CD4-positive, alpha-beta memory T cell (primary cell): ENCODE results near the gene VPS52. TPM values are rescaled to one million over a fixed set of nuclear protein-coding genes. Genes with fewer than 3 reads are reported as not detected.
"Not testable (repeated sequence)": the region's sequence is repeated elsewhere in the genome, so short reads cannot be mapped to it uniquely, and the experiment has no call there.

Experiments
- CTCF ChIA-PET: fragments of 350-600 bp; sonication (Branson Sonifier 250); formaldehyde crosslinking; loops from one replicate; lab custom pipeline; 2021; ENCODE audit warnings: inconsistent platforms; ENCODE audit not compliant: partially characterized antibody; lab: Charles Lee
- POLR2A ChIA-PET: fragments of 350-600 bp; sonication (Branson Sonifier 250); formaldehyde crosslinking; loops from one replicate; lab custom pipeline; 2021; ENCODE audit not compliant: partially characterized antibody; lab: Charles Lee
- DNase-seq, 5 donors: peaks; one replicate each; pipeline versions ENCODE4 v3.0.0 to v3.0.0-alpha.2; 2020 to 2022; ENCODE audit warnings: mixed read lengths in 1 of 5
- H3K27ac ChIP-seq: one replicate; pipeline ENCODE4 v1.7.0; 2013; ENCODE audit warnings: low read depth, low read length
- H3K27me3 ChIP-seq: 2 replicates; pipeline ENCODE4 v1.7.0; 2013; ENCODE audit warnings: mild to moderate bottlenecking, low read length, moderate library complexity; ENCODE audit not compliant: insufficient read depth
- H3K36me3 ChIP-seq: 2 replicates; pipeline ENCODE4 v1.7.0; 2013; ENCODE audit warnings: mild to moderate bottlenecking, low read length, moderate library complexity; ENCODE audit not compliant: insufficient read depth
- H3K4me1 ChIP-seq: 2 replicates; pipeline ENCODE4 v1.7.0; 2013; ENCODE audit warnings: mild to moderate bottlenecking, low read length, moderate library complexity; ENCODE audit not compliant: insufficient read depth
- H3K4me3 ChIP-seq, 2 donors: one replicate each; pipeline ENCODE4 v1.7.0; 2013; ENCODE audit warnings: low read length in 2 of 2, mild to moderate bottlenecking in 1 of 2
- H3K9me3 ChIP-seq, 2 donors: one replicate each; pipeline ENCODE4 v1.7.0; 2013; ENCODE audit warnings: low read length in 2 of 2, control low read depth in 1 of 2; ENCODE audit not compliant: control insufficient read depth in 1 of 2
- H3K27ac Mint-ChIP-seq, 7 donors: one replicate each; pipeline ENCODE4 v1.8.0; 2020 to 2021; ENCODE audit warnings: mixed read lengths in 7 of 7, mild to moderate bottlenecking in 6 of 7, inconsistent platforms in 3 of 7, moderate library complexity in 3 of 7
- H3K27me3 Mint-ChIP-seq, 2 donors: one replicate each; pipeline ENCODE4 v1.8.0; 2020 to 2021; ENCODE audit warnings: mixed read lengths in 2 of 2
- H3K36me3 Mint-ChIP-seq, 2 donors: one replicate each; pipeline ENCODE4 v1.8.0; 2020 to 2021; ENCODE audit warnings: mixed read lengths in 2 of 2, inconsistent platforms in 1 of 2, mild to moderate bottlenecking in 1 of 2
- H3K4me1 Mint-ChIP-seq, 4 donors: one replicate each; pipeline ENCODE4 v1.8.0; 2020 to 2021; ENCODE audit warnings: mixed read lengths in 4 of 4, mild to moderate bottlenecking in 1 of 4
- H3K4me3 Mint-ChIP-seq, 8 donors: one replicate each; pipeline ENCODE4 v1.8.0; 2020 to 2021; ENCODE audit warnings: mixed read lengths in 8 of 8, mild to moderate bottlenecking in 7 of 8, moderate library complexity in 6 of 8, inconsistent platforms in 3 of 8
- H3K9me3 Mint-ChIP-seq, 8 donors: one replicate each; pipeline ENCODE4 v1.8.0; 2020 to 2021; ENCODE audit warnings: mixed read lengths in 8 of 8, mild to moderate bottlenecking in 5 of 8, inconsistent platforms in 3 of 8, moderate library complexity in 1 of 8
- intact Hi-C: fragments of 100-400 bp; cut with micrococcal nuclease; formaldehyde crosslinking; loops from one replicate; pipeline ENCODE4 v1.15.1; 2023
- polyA plus RNA-seq, 2 donors: library from polyadenylated mRNA; unstranded; fragments of 300-500 nt; fragmentation: Illumina TruSeq; gene quantifications; one replicate each; pipeline ENCODE4 v1.2.3, GENCODE V29; 2021
- total RNA-seq, 2 experiments: library from RNA; stranded (reverse); gene quantifications; one replicate each; pipeline ENCODE4 v1.2.3, GENCODE V29; 2021

Gene VPS52
- total and polyA plus RNA-seq, 4 experiments from 2014 or later = 13.4 to 95.7 (median 54.0) TPM

GRCh38 chr6:33285214-33285613 lies 13.5 kb upstream of the VPS52 start:
- H3K27ac ChIP-seq, H3K9me3 Mint-ChIP-seq, H3K27me3 ChIP-seq, H3K27me3 Mint-ChIP-seq, DNase-seq, H3K9me3 ChIP-seq, intact Hi-C loops, H3K27ac Mint-ChIP-seq, H3K4me3 ChIP-seq: not testable (repeated sequence)
- H3K4me3 Mint-ChIP-seq = peak overlapping the region in 1 of 8 donors; percentile 26
- peaks cover 20 to 52% of the 10 kb centered on the region in 2 donors for H3K36me3 Mint-ChIP-seq
- ChIA-PET POLR2A (interaction anchor here (1.1 to 1.4 kb wide), 3 partner anchors 8 to 32 kb away, joined by 3 to 5 read pairs (median 3); partner anchors contain the start of genes B3GALT4, RPS18, VPS52 and ZBTB22), CTCF (interaction anchor here (1.0 kb wide), 1 partner anchor 16 kb away, joined by 3 read pairs; no protein-coding TSS in a partner anchor)
- H3K36me3 ChIP-seq = peaks cover 21% of the 10 kb centered on the region
- peaks cover 18 to 50% (median 30%) of the 10 kb centered on the region in 4 donors for H3K4me1 Mint-ChIP-seq
- H3K4me1 ChIP-seq = peaks cover 21% of the 10 kb centered on the region

GRCh38 chr6:33280539-33280938 lies 8.9 kb upstream of the VPS52 start:
- intact Hi-C loops = no loop called here
- H3K36me3 ChIP-seq = peaks cover 30% of the 10 kb centered on the region
- peaks cover 12 to 53% (median 28%) of the 10 kb centered on the region in 4 donors for H3K4me1 Mint-ChIP-seq
- H3K9me3 ChIP-seq = no peaks in the 10 kb centered on the region
- H3K27ac ChIP-seq = no peak overlapping the region
- no peak overlapping the region for H3K4me3 ChIP-seq
- peak overlapping the region in 4 of 7 donors; percentile 6 to 65 (median 49) for H3K27ac Mint-ChIP-seq
- CTCF ChIA-PET = interaction anchor here (0.7 to 1.0 kb wide), 3 partner anchors 9 to 65 kb away, joined by 3 read pairs; partner anchors contain the start of genes PFDN6 and WDR46
- H3K36me3 Mint-ChIP-seq = peaks cover 16 to 58% of the 10 kb centered on the region in 2 donors
- no peak overlapping the region for H3K4me3 Mint-ChIP-seq
- no peak for DNase-seq
- no peaks in the 10 kb centered on the region for H3K9me3 Mint-ChIP-seq
- POLR2A ChIA-PET = interaction anchor here (0.9 to 8.8 kb wide), 5 partner anchors 9 to 64 kb away, joined by 4 to 220 read pairs (median 13); partner anchors contain the start of genes PFDN6, RGL2, RPS18 and VPS52
- H3K4me1 ChIP-seq = peaks cover 36% of the 10 kb centered on the region
- H3K27me3 Mint-ChIP-seq = no peaks in the 10 kb centered on the region
- no peaks in the 10 kb centered on the region for H3K27me3 ChIP-seq

GRCh38 chr6:33279971-33280511 lies 8.4 kb upstream of the VPS52 start:
- Mint-ChIP-seq H3K36me3 (peaks cover 16 to 63% of the 10 kb centered on the region in 2 donors), H3K27me3 (no peaks in the 10 kb centered on the region), H3K9me3 (no peaks in the 10 kb centered on the region), H3K4me3 (peak overlapping the region in 2 of 8 donors; percentile 31 to 50), H3K27ac (peak overlapping the region in 4 of 7 donors; percentile 29 to 78 (median 52)), H3K4me1 (peaks cover 12 to 58% (median 33%) of the 10 kb centered on the region in 4 donors)
- Histone ChIP-seq H3K36me3 (peaks cover 35% of the 10 kb centered on the region), H3K27ac (no peak overlapping the region), H3K9me3 (no peaks in the 10 kb centered on the region), H3K27me3 (no peaks in the 10 kb centered on the region), H3K4me1 (peaks cover 41% of the 10 kb centered on the region), H3K4me3 (no peak overlapping the region)
- no peak for DNase-seq
- ChIA-PET POLR2A (interaction anchor here (0.9 to 8.8 kb wide), 5 partner anchors 8 to 65 kb away, joined by 3 to 220 read pairs (median 13); partner anchors contain the start of genes PFDN6, RGL2, RPS18 and VPS52), CTCF (no interaction called here)
- intact Hi-C loops = loop anchor here (10.0 kb wide), 2 partner anchors 295 to 1305 kb away; partner anchors contain the start of gene DXO

GRCh38 chr6:33279257-33279695 lies 7.6 kb upstream of the VPS52 start:
- POLR2A ChIA-PET = interaction anchor here (0.6 to 8.8 kb wide), 8 partner anchors 8 to 1696 kb away, joined by 3 to 220 read pairs (median 49); partner anchors contain the start of genes PFDN6, RGL2, RPS18 and VPS52
- DNase-seq = no peak
- Mint-ChIP-seq H3K36me3 (peaks cover 21 to 64% of the 10 kb centered on the region in 2 donors), H3K27me3 (no peaks in the 10 kb centered on the region), H3K4me1 (peaks cover 20 to 65% (median 40%) of the 10 kb centered on the region in 4 donors), H3K9me3 (peaks cover 0 to under 1% (median 0%) of the 10 kb centered on the region in 8 donors), H3K27ac (peak overlapping the region in 4 of 7 donors; percentile 15 to 97 (median 32)), H3K4me3 (peak overlapping the region in 5 of 8 donors; percentile 28 to 91 (median 50))
- no peak overlapping the region for H3K4me3 ChIP-seq
- H3K36me3 ChIP-seq = peaks cover 42% of the 10 kb centered on the region
- peaks cover 49% of the 10 kb centered on the region for H3K4me1 ChIP-seq
- H3K27me3 ChIP-seq = no peaks in the 10 kb centered on the region
- no peaks in the 10 kb centered on the region for H3K9me3 ChIP-seq
- CTCF ChIA-PET = interaction anchor here (4.2 kb wide), 1 partner anchor 66 kb away, joined by 32 read pairs; no protein-coding TSS in a partner anchor
- intact Hi-C loops = loop anchor here (10.0 kb wide), 2 partner anchors 296 to 1304 kb away; partner anchors contain the start of gene DXO
- no peak overlapping the region for H3K27ac ChIP-seq

- H3K4me3 ChIP-seq = no peak overlapping the region
- DNase-seq = no peak
- peaks cover 54% of the 10 kb centered on the region for H3K4me1 ChIP-seq
- ChIA-PET CTCF (interaction anchor here (2.1 to 4.2 kb wide), 2 partner anchors 39 to 66 kb away, joined by 9 to 32 read pairs; partner anchors contain the start of gene ZBTB22), POLR2A (interaction anchor here (0.5 to 8.8 kb wide), 12 partner anchors 10 to 1695 kb away, joined by 3 to 220 read pairs (median 28); partner anchors contain the start of genes CUTA, PFDN6, RGL2 and TAPBP)
- no peak overlapping the region for H3K27ac ChIP-seq
- H3K27me3 ChIP-seq = no peaks in the 10 kb centered on the region
- intact Hi-C loops = loop anchor here (10.0 kb wide), 2 partner anchors 296 to 1304 kb away; partner anchors contain the start of gene DXO
- no peaks in the 10 kb centered on the region for H3K27me3 Mint-ChIP-seq
- peaks cover 21 to 64% of the 10 kb centered on the region in 2 donors for H3K36me3 Mint-ChIP-seq
- H3K9me3 ChIP-seq = no peaks in the 10 kb centered on the region
- peaks cover 0 to 3% (median 0%) of the 10 kb centered on the region in 8 donors for H3K9me3 Mint-ChIP-seq
- peaks cover 22 to 70% (median 44%) of the 10 kb centered on the region in 4 donors for H3K4me1 Mint-ChIP-seq
- peaks cover 45% of the 10 kb centered on the region for H3K36me3 ChIP-seq
- H3K27ac Mint-ChIP-seq = peak overlapping the region in 6 of 7 donors; percentile 6 to 97 (median 74)
- H3K4me3 Mint-ChIP-seq = peak overlapping the region in 7 of 8 donors; percentile 28 to 93 (median 89)
Measured at GRCh38 chr6:33278810-33279209, 7.1 kb upstream of the VPS52 start.

- Histone ChIP-seq H3K4me1 (peaks cover 58% of the 10 kb centered on the region), H3K4me3 (peak overlapping the region in 1 of 2 donors; percentile 79), H3K27ac (peak overlapping the region; percentile 82), H3K9me3 (no peaks in the 10 kb centered on the region), H3K36me3 (peaks cover 47% of the 10 kb centered on the region), H3K27me3 (no peaks in the 10 kb centered on the region)
- H3K27ac Mint-ChIP-seq = peak overlapping the region in 6 of 7 donors; percentile 61 to 97 (median 84)
- H3K27me3 Mint-ChIP-seq = no peaks in the 10 kb centered on the region
- peaks cover 0 to 3% (median 0%) of the 10 kb centered on the region in 8 donors for H3K9me3 Mint-ChIP-seq
- no peak for DNase-seq
- intact Hi-C loops = loop anchor here (10.0 kb wide), 2 partner anchors 296 to 1304 kb away; partner anchors contain the start of gene DXO
- ChIA-PET CTCF (interaction anchor here (2.1 to 4.2 kb wide), 3 partner anchors 10 to 67 kb away, joined by 9 to 32 read pairs (median 12); partner anchors contain the start of genes PFDN6, WDR46 and ZBTB22), POLR2A (interaction anchor here (0.5 to 8.8 kb wide), 16 partner anchors 9 to 383 kb away, joined by 3 to 220 read pairs (median 16); partner anchors contain the start of genes CUTA, PFDN6, RGL2 and TAPBP)
- H3K36me3 Mint-ChIP-seq = peaks cover 21 to 68% of the 10 kb centered on the region in 2 donors
- peak overlapping the region; percentile 43 to 93 (median 91) for H3K4me3 Mint-ChIP-seq
- H3K4me1 Mint-ChIP-seq = peaks cover 25 to 74% (median 47%) of the 10 kb centered on the region in 4 donors
Measured at GRCh38 chr6:33278392-33278741, 6.7 kb upstream of the VPS52 start.
